GM20431 (cell line): Measurements from ENCODE around the gene FASTKD3.
"Not testable (repeated sequence)": the region's sequence is repeated elsewhere in the genome, so short reads cannot be mapped to it uniquely, and the experiment has no call there.

Experiments used
- in situ Hi-C: fragments of 300-500 bp; cut with MseI, MboI; formaldehyde crosslinking; loops from one replicate; pipeline ENCODE4 v1.15.0; 2020; ENCODE audit warnings: low sequenced_read_pairs; ENCODE audit not compliant: unreplicated experiment

The FASTKD3 gene

GRCh38 chr5:7868773-7869473 lies at the start of gene FASTKD3, which contains the start of gene MTRR:
Gene FASTKD3, minus strand, starts transcription at chr5:7869031. Its CDS starts 948 bp downstream, at chr5:7868083.
Gene MTRR, plus strand, starts transcription at chr5:7869148. Its CDS starts 1,647 bp downstream, at chr5:7870795.
- in situ Hi-C loops = no loop called here

GRCh38 chr5:7917130-7918123 lies 48.6 kb upstream of the FASTKD3 start:
- in situ Hi-C loops = no loop called here

GRCh38 chr5:7916171-7916804 lies 47.5 kb upstream of the FASTKD3 start:
- in situ Hi-C loops = no loop called here

GRCh38 chr5:7911429-7911771 lies 42.6 kb upstream of the FASTKD3 start:
- in situ Hi-C loops = not testable (repeated sequence)

GRCh38 chr5:7910738-7911428 lies 42.1 kb upstream of the FASTKD3 start:
- in situ Hi-C loops = no loop called here

GRCh38 chr5:7908317-7908716 lies 39.5 kb upstream of the FASTKD3 start:
- in situ Hi-C loops = no loop called here

GRCh38 chr5:7907612-7908011 lies 38.8 kb upstream of the FASTKD3 start:
- in situ Hi-C loops = no loop called here

- in situ Hi-C loops = no loop called here
These were observed 35.3 kb upstream of the FASTKD3 start for GRCh38 chr5:7904170-7904569.

GRCh38 chr5:7902666-7903625 lies 34.1 kb upstream of the FASTKD3 start:
- in situ Hi-C loops = no loop called here

- in situ Hi-C loops = no loop called here
These were observed 33.4 kb upstream of the FASTKD3 start for GRCh38 chr5:7902201-7902600.

- in situ Hi-C loops = no loop called here
These were observed 28.3 kb upstream of the FASTKD3 start for GRCh38 chr5:7897014-7897600.

GRCh38 chr5:7894860-7895259 lies 26.0 kb upstream of the FASTKD3 start:
- in situ Hi-C loops = no loop called here

- in situ Hi-C loops = no loop called here
These were observed 25.6 kb upstream of the FASTKD3 start for GRCh38 chr5:7894439-7894838.

GRCh38 chr5:7888901-7889300 lies 20.1 kb upstream of the FASTKD3 start:
- in situ Hi-C loops = no loop called here

GRCh38 chr5:7886849-7887475 lies 18.1 kb upstream of the FASTKD3 start:
- in situ Hi-C loops = no loop called here

- in situ Hi-C loops = no loop called here
These were observed 15.8 kb upstream of the FASTKD3 start for GRCh38 chr5:7884491-7885267.

- in situ Hi-C loops = no loop called here
These were observed 14.1 kb upstream of the FASTKD3 start for GRCh38 chr5:7882926-7883325.
